Fibroblast of mammary gland (primary cell): ENCODE data around the gene C1orf53.
"Not testable (repeated sequence)": the region's sequence is repeated elsewhere in the genome, so short reads cannot be mapped to it uniquely, and the experiment has no call there.

Experiments
- DNase-seq: peaks from one replicate; pipeline ENCODE4 v3.0.0-alpha.2; 2010; ENCODE audit warnings: low read depth
- H3K4me3 ChIP-seq: 2 replicates; pipeline ENCODE4 v1.5.1; 2011; ENCODE audit warnings: low read depth, mild to moderate bottlenecking, low read length, moderate library complexity; ENCODE audit not compliant: control insufficient read depth
- CTCF ChIP-seq: conservative IDR thresholded peaks from 2 replicates; pipeline ENCODE4 v1.5.1; 2011; ENCODE audit warnings: low read depth, low read length, inconsistent platforms; ENCODE audit not compliant: control insufficient read depth, insufficient read depth

Gene C1orf53

GRCh38 chr1:197868751-197869489 is 33.5 kb upstream of the C1orf53 start:
- peak; percentile 76 for DNase-seq
- TF ChIP-seq CTCF = peak; percentile 83
- H3K4me3 ChIP-seq = no peak overlapping the region

GRCh38 chr1:197869490-197870077 is 32.8 kb upstream of the C1orf53 start:
- no peak for TF ChIP-seq CTCF
- no peak for DNase-seq
- no peak overlapping the region for H3K4me3 ChIP-seq

GRCh38 chr1:197876894-197877293 is 25.5 kb upstream of the C1orf53 start:
- TF ChIP-seq CTCF = no peak
- no peak for DNase-seq
- no peak overlapping the region for H3K4me3 ChIP-seq

- not testable (repeated sequence) for DNase-seq
Observed at GRCh38 chr1:197880385-197880784, 22.0 kb upstream of the C1orf53 start.

GRCh38 chr1:197882241-197882640 is 20.2 kb upstream of the C1orf53 start:
- H3K4me3 ChIP-seq, DNase-seq: not testable (repeated sequence)

More at GRCh38 chr1:197880385-197880784, 22.0 kb upstream of the C1orf53 start:
- not testable (repeated sequence) for H3K4me3 ChIP-seq

- DNase-seq = no peak
- no peak for TF ChIP-seq CTCF
- H3K4me3 ChIP-seq = no peak overlapping the region
Observed at GRCh38 chr1:197884173-197884572, 18.3 kb upstream of the C1orf53 start.

GRCh38 chr1:197890936-197891335 is 11.5 kb upstream of the C1orf53 start:
- H3K4me3 ChIP-seq = no peak overlapping the region
- no peak for DNase-seq
- TF ChIP-seq CTCF = no peak

- DNase-seq = no peak
- H3K4me3 ChIP-seq = no peak overlapping the region
- TF ChIP-seq CTCF = no peak
Observed at GRCh38 chr1:197892684-197893083, 9.7 kb upstream of the C1orf53 start.
